Measurements from ENCODE around the gene SUCLG2. TPM values are rescaled to one million over a fixed set of nuclear protein-coding genes. Genes with fewer than 3 reads are reported as not detected.

SUCLG2 gene
- total and polyA plus RNA-seq, 4 donors: 34.3 to 68.4 (median 44.3) TPM

- DNase-seq (no peak), ATAC-seq (ENCODE audit: insufficient read depth, low FRiP score) (no peak)
- Histone ChIP-seq H3K4me1 (ENCODE audit: control insufficient read depth in 5 of 5, insufficient read depth in 5 of 5, low read length in 5 of 5) (no peaks in the 10 kb centered on the region), H3K4me3 (no peak overlapping the region), H3K9ac (ENCODE audit: insufficient read depth in 1 of 2, low read length in 2 of 2) (no peak overlapping the region), H3K36me3 (ENCODE audit: control insufficient read depth in 4 of 4, insufficient read depth in 4 of 4, low read length in 4 of 4) (no peaks in the 10 kb centered on the region), H3K27ac (ENCODE audit: low read depth in 1 of 2, low read length in 1 of 2) (no peak overlapping the region), H3K9me3 (ENCODE audit: control insufficient read depth in 4 of 4, insufficient read depth in 3 of 4, low read length in 3 of 4) (peaks cover 0 to 3% (median 0%) of the 10 kb centered on the region in 4 donors), H3K27me3 (ENCODE audit: control insufficient read depth in 3 of 3, insufficient read depth in 3 of 3, low read length in 2 of 3) (no peaks in the 10 kb centered on the region)
- TF ChIP-seq CTCF (IDR thresholded peaks at IDR 0.05; ENCODE audit: control extremely low read depth, extremely low read depth): no peak
Measured at GRCh38 chr3:67349551-67350174, 304.7 kb downstream of the SUCLG2 start.

- H3K4me3 ChIP-seq: no peak overlapping the region
- no peak for ATAC-seq (ENCODE audit: insufficient read depth, low FRiP score)
Measured at GRCh38 chr3:67346081-67346480, 308.3 kb downstream of the SUCLG2 start.

GRCh38 chr3:67335813-67336212 lies 318.6 kb downstream of the SUCLG2 start:
- Histone ChIP-seq H3K9me3 (ENCODE audit: control insufficient read depth in 4 of 4, insufficient read depth in 3 of 4, low read length in 3 of 4) (peaks cover 0 to 11% (median 5%) of the 10 kb centered on the region in 4 donors), H3K9ac (ENCODE audit: insufficient read depth in 1 of 2, low read length in 2 of 2) (no peak overlapping the region), H3K36me3 (ENCODE audit: control insufficient read depth in 4 of 4, insufficient read depth in 4 of 4, low read length in 4 of 4) (no peaks in the 10 kb centered on the region), H3K27me3 (ENCODE audit: control insufficient read depth in 3 of 3, insufficient read depth in 3 of 3, low read length in 2 of 3) (no peaks in the 10 kb centered on the region), H3K4me1 (ENCODE audit: control insufficient read depth in 5 of 5, insufficient read depth in 5 of 5, low read length in 5 of 5) (no peaks in the 10 kb centered on the region), H3K27ac (ENCODE audit: low read depth in 1 of 2, low read length in 1 of 2) (no peak overlapping the region), H3K4me3 (no peak overlapping the region)
- ATAC-seq (ENCODE audit: insufficient read depth, low FRiP score): no peak
- no peak for DNase-seq
- TF ChIP-seq CTCF (IDR thresholded peaks at IDR 0.05; ENCODE audit: control extremely low read depth, extremely low read depth): no peak
- 6 to 17% methylated on average over 2 of the region's 2 CpGs for WGBS, 2 donors

More at GRCh38 chr3:67346081-67346480, 308.3 kb downstream of the SUCLG2 start:
- peaks cover 0 to 4% (median 0%) of the 10 kb centered on the region in 4 donors for H3K9me3 ChIP-seq (ENCODE audit: control insufficient read depth in 4 of 4, insufficient read depth in 3 of 4, low read length in 3 of 4)
- H3K36me3 ChIP-seq (ENCODE audit: control insufficient read depth in 4 of 4, insufficient read depth in 4 of 4, low read length in 4 of 4): no peaks in the 10 kb centered on the region
- H3K27ac ChIP-seq (ENCODE audit: low read depth in 1 of 2, low read length in 1 of 2): no peak overlapping the region
- TF ChIP-seq CTCF (IDR thresholded peaks at IDR 0.05; ENCODE audit: control extremely low read depth, extremely low read depth): no peak
- DNase-seq: no peak
- no peaks in the 10 kb centered on the region for H3K27me3 ChIP-seq (ENCODE audit: control insufficient read depth in 3 of 3, insufficient read depth in 3 of 3, low read length in 2 of 3)
- no peak overlapping the region for H3K9ac ChIP-seq (ENCODE audit: insufficient read depth in 1 of 2, low read length in 2 of 2)
- H3K4me1 ChIP-seq (ENCODE audit: control insufficient read depth in 5 of 5, insufficient read depth in 5 of 5, low read length in 5 of 5): no peaks in the 10 kb centered on the region

GRCh38 chr3:67334588-67334987 lies 319.8 kb downstream of the SUCLG2 start:
- H3K9ac ChIP-seq (ENCODE audit: insufficient read depth in 1 of 2, low read length in 2 of 2): no peak overlapping the region
- H3K9me3 ChIP-seq (ENCODE audit: control insufficient read depth in 4 of 4, insufficient read depth in 3 of 4, low read length in 3 of 4): peaks cover 0 to 6% (median 2%) of the 10 kb centered on the region in 4 donors
- no peaks in the 10 kb centered on the region for H3K27me3 ChIP-seq (ENCODE audit: control insufficient read depth in 3 of 3, insufficient read depth in 3 of 3, low read length in 2 of 3)
- H3K4me3 ChIP-seq: no peak overlapping the region
- TF ChIP-seq CTCF (IDR thresholded peaks at IDR 0.05; ENCODE audit: control extremely low read depth, extremely low read depth): no peak
- no peaks in the 10 kb centered on the region for H3K36me3 ChIP-seq (ENCODE audit: control insufficient read depth in 4 of 4, insufficient read depth in 4 of 4, low read length in 4 of 4)
- H3K27ac ChIP-seq (ENCODE audit: low read depth in 1 of 2, low read length in 1 of 2): no peak overlapping the region
- ATAC-seq (ENCODE audit: insufficient read depth, low FRiP score) (no peak), DNase-seq (no peak)
- no peaks in the 10 kb centered on the region for H3K4me1 ChIP-seq (ENCODE audit: control insufficient read depth in 5 of 5, insufficient read depth in 5 of 5, low read length in 5 of 5)
